UCSD-AML1 (cell line): ENCODE data around the gene SLC27A2.
"Not testable (repeated sequence)": the region's sequence is repeated elsewhere in the genome, so short reads cannot be mapped to it uniquely, and the experiment has no call there.

ENCODE experiments used
- DNase-seq: peaks from one replicate; lab custom pipeline; 2025; ENCODE audit not compliant: unreplicated experiment; lab: John Stamatoyannopoulos, UW

The SLC27A2 gene

GRCh38 chr15:50181969-50182218, at the start of gene SLC27A2:
Gene SLC27A2 (plus strand): TSS chr15:50182196. CDS start chr15:50182428, 232 bp downstream.
- no peak for DNase-seq

- DNase-seq = not testable (repeated sequence)
Observed at GRCh38 chr15:50132251-50132984, 49.6 kb upstream of the SLC27A2 start.

- no peak for DNase-seq
Observed at GRCh38 chr15:50134524-50135024, 47.4 kb upstream of the SLC27A2 start.

- DNase-seq = no peak
Observed at GRCh38 chr15:50135031-50135551, 46.9 kb upstream of the SLC27A2 start.

- no peak for DNase-seq
Observed at GRCh38 chr15:50137330-50137761, 44.6 kb upstream of the SLC27A2 start.

GRCh38 chr15:50137893-50138292, 44.1 kb upstream of the SLC27A2 start:
- DNase-seq = no peak

GRCh38 chr15:50138391-50138790, 43.6 kb upstream of the SLC27A2 start:
- DNase-seq = no peak

GRCh38 chr15:50140098-50140497, 41.9 kb upstream of the SLC27A2 start:
- DNase-seq = no peak

GRCh38 chr15:50140983-50141382, 41.0 kb upstream of the SLC27A2 start:
- peak; percentile 38 for DNase-seq

GRCh38 chr15:50141856-50142255, 40.1 kb upstream of the SLC27A2 start:
- no peak for DNase-seq

GRCh38 chr15:50143255-50143860, 38.6 kb upstream of the SLC27A2 start:
- no peak for DNase-seq

- no peak for DNase-seq
Observed at GRCh38 chr15:50144341-50145120, 37.5 kb upstream of the SLC27A2 start.

GRCh38 chr15:50145451-50145872, 36.5 kb upstream of the SLC27A2 start:
- DNase-seq = no peak

GRCh38 chr15:50146632-50147031, 35.4 kb upstream of the SLC27A2 start:
- DNase-seq = no peak

GRCh38 chr15:50148362-50148963, 33.5 kb upstream of the SLC27A2 start:
- DNase-seq = peak; percentile 32

- no peak for DNase-seq
Observed at GRCh38 chr15:50149090-50149489, 32.9 kb upstream of the SLC27A2 start.

- DNase-seq = no peak
Observed at GRCh38 chr15:50150349-50150748, 31.6 kb upstream of the SLC27A2 start.

GRCh38 chr15:50150851-50151250, 31.1 kb upstream of the SLC27A2 start:
- DNase-seq = no peak

- no peak for DNase-seq
Observed at GRCh38 chr15:50151476-50151875, 30.5 kb upstream of the SLC27A2 start.

- not testable (repeated sequence) for DNase-seq
Observed at GRCh38 chr15:50158236-50158635, 23.8 kb upstream of the SLC27A2 start.
